H54 (cell line): Measurements from ENCODE around the gene TAL1.

Source experiments
- DNase-seq: peaks from one replicate; pipeline ENCODE4 v3.0.0; 2011; ENCODE audit warnings: low spot score, mixed read lengths; ENCODE audit not compliant: insufficient read length
- FAIRE-seq: peaks from 3 replicates; lab custom pipeline; 2011; peaks lifted over from hg19 to GRCh38; lab: Jason Lieb, UNC
- POLR2A ChIP-seq: IDR thresholded peaks from 2 replicates; pipeline ENCODE4 v1.6.1; 2011; ENCODE audit warnings: low read depth, mild to moderate bottlenecking, low read length

The TAL1 gene

GRCh38 chr1:47226121-47226838 lies 5.7 kb downstream of the TAL1 start:
- DNase-seq (no peak), FAIRE-seq (no peak)
- no peak for TF ChIP-seq POLR2A

- DNase-seq (no peak), FAIRE-seq (no peak)
- TF ChIP-seq POLR2A: no peak
These were observed 6.5 kb downstream of the TAL1 start for GRCh38 chr1:47225430-47226100.

- no peak for DNase-seq
- FAIRE-seq: no peak
- no peak for TF ChIP-seq POLR2A
These were observed 7.2 kb downstream of the TAL1 start for GRCh38 chr1:47224676-47225399.

GRCh38 chr1:47223921-47224675 lies 7.9 kb downstream of the TAL1 start:
- DNase-seq (no peak), FAIRE-seq (no peak)
- TF ChIP-seq POLR2A: no peak

- no peak for DNase-seq
- no peak for FAIRE-seq
- TF ChIP-seq POLR2A: no peak
These were observed 8.7 kb downstream of the TAL1 start for GRCh38 chr1:47223174-47223920.

- TF ChIP-seq POLR2A: no peak
- FAIRE-seq (no peak), DNase-seq (no peak)
These were observed 9.5 kb downstream of the TAL1 start for GRCh38 chr1:47222476-47222875.

GRCh38 chr1:47219590-47220220 lies 12.3 kb downstream of the TAL1 start:
- DNase-seq (no peak), FAIRE-seq (no peak)
- no peak for TF ChIP-seq POLR2A

GRCh38 chr1:47219001-47219400 lies 13.0 kb downstream of the TAL1 start:
- DNase-seq (no peak), FAIRE-seq (no peak)
- TF ChIP-seq POLR2A: no peak

GRCh38 chr1:47216278-47217059 lies 15.6 kb downstream of the TAL1 start:
- no peak for DNase-seq
- no peak for FAIRE-seq
- TF ChIP-seq POLR2A: no peak

- no peak for TF ChIP-seq POLR2A
- DNase-seq (no peak), FAIRE-seq (no peak)
These were observed 16.3 kb downstream of the TAL1 start for GRCh38 chr1:47215713-47216112.

GRCh38 chr1:47214549-47214948 lies 17.5 kb downstream of the TAL1 start:
- FAIRE-seq (no peak), DNase-seq (no peak)
- TF ChIP-seq POLR2A: no peak
